Measurements from ENCODE around the gene OCA2. TPM values are rescaled to one million over a fixed set of nuclear protein-coding genes. Genes with fewer than 3 reads are reported as not detected.

Gene OCA2
- total and polyA plus RNA-seq, 2 experiments from 2014 or later = not detected

DNA sequence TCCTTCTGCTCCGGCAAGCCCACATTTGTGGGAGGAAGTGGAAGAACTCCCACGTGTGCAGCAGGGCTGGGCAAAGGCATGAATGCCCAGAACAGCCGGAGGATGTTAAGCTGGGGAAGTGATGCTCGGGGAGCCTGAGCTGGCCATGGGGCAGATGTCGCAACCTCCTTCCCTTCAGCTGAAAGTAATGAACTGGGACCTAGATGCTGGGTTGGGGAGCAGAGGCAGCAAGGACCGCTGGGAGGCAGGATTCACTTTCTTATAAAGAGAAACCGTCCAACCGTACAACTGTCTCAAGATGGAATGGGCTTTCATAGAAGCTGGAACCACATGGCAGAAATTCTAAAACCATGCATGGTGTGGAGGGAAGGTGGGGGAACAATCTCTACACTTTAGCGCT, 290.9 kb downstream of the OCA2 start:
- H3K4me1 ChIP-seq (ENCODE audit: insufficient read depth) = no peaks in the 10 kb centered on the region
- no peaks in the 10 kb centered on the region for H3K9me3 ChIP-seq (ENCODE audit: low read depth)
- no peak overlapping the region for H3K4me3 ChIP-seq
- DNase-seq = no peak
- no peaks in the 10 kb centered on the region for H3K79me2 ChIP-seq (ENCODE audit: insufficient read depth)
- no peaks in the 10 kb centered on the region for H3K36me3 ChIP-seq (ENCODE audit: low read depth)
- no peaks in the 10 kb centered on the region for H3F3A ChIP-seq (ENCODE audit: insufficient read depth)
- no peak overlapping the region for H3K9ac ChIP-seq
- H2AFZ ChIP-seq = no peak overlapping the region
- H3K27ac ChIP-seq = no peak overlapping the region
- in situ Hi-C loops (cut with MboI) = no loop called here
- no peaks in the 10 kb centered on the region for H4K20me1 ChIP-seq (ENCODE audit: insufficient read depth)
- no peak overlapping the region for H3K4me2 ChIP-seq (ENCODE audit: unreplicated experiment)
- TF ChIP-seq EZH2phosphoT487 (IDR thresholded peaks at IDR 0.05; ENCODE audit: insufficient read depth, low read depth) (no peak), EZH2 (IDR thresholded peaks at IDR 0.05; ENCODE audit: insufficient read depth, poor library complexity, severe bottlenecking) (no peak)
- H3K27me3 ChIP-seq (replicated peaks; ENCODE audit: insufficient read depth) = no peaks in the 10 kb centered on the region
- no peaks in the 10 kb centered on the region for H3K9me2 ChIP-seq (ENCODE audit: insufficient read depth)
- 71% methylated on average over 9 of the region's 9 CpGs for WGBS, 2 experiments (ENCODE audit: low coverage in 1 of 2, low lambda C conversion rate in 2 of 2, missing lambda C conversion rate in 2 of 2)

GRCh38 chr15:27807335-27807734, 291.8 kb downstream of the OCA2 start:
- Histone ChIP-seq H3K9me2 (ENCODE audit: insufficient read depth) (no peaks in the 10 kb centered on the region), H3F3A (ENCODE audit: insufficient read depth) (no peaks in the 10 kb centered on the region), H3K9ac (no peak overlapping the region), H2AFZ (no peak overlapping the region), H3K36me3 (ENCODE audit: low read depth) (no peaks in the 10 kb centered on the region), H3K27me3 (replicated peaks; ENCODE audit: insufficient read depth) (no peaks in the 10 kb centered on the region), H3K4me3 (no peak overlapping the region), H3K79me2 (ENCODE audit: insufficient read depth) (no peaks in the 10 kb centered on the region), H4K20me1 (ENCODE audit: insufficient read depth) (no peaks in the 10 kb centered on the region), H3K4me2 (ENCODE audit: unreplicated experiment) (no peak overlapping the region), H3K4me1 (ENCODE audit: insufficient read depth) (no peaks in the 10 kb centered on the region), H3K27ac (no peak overlapping the region), H3K9me3 (ENCODE audit: low read depth) (no peaks in the 10 kb centered on the region)
- in situ Hi-C loops (cut with MboI) = no loop called here
- TF ChIP-seq EZH2phosphoT487 (IDR thresholded peaks at IDR 0.05; ENCODE audit: insufficient read depth, low read depth) (no peak), EZH2 (IDR thresholded peaks at IDR 0.05; ENCODE audit: insufficient read depth, poor library complexity, severe bottlenecking) (no peak)
- DNase-seq = no peak
- WGBS, 2 experiments (ENCODE audit: low coverage in 1 of 2, low lambda C conversion rate in 2 of 2, missing lambda C conversion rate in 2 of 2) = 71 to 81% methylated on average over 7 of the region's 7 CpGs

GRCh38 chr15:27806396-27806795, 292.7 kb downstream of the OCA2 start:
- H4K20me1 ChIP-seq (ENCODE audit: insufficient read depth) = no peaks in the 10 kb centered on the region
- H3F3A ChIP-seq (ENCODE audit: insufficient read depth) = no peaks in the 10 kb centered on the region
- TF ChIP-seq EZH2 (IDR thresholded peaks at IDR 0.05; ENCODE audit: insufficient read depth, poor library complexity, severe bottlenecking) (no peak), EZH2phosphoT487 (IDR thresholded peaks at IDR 0.05; ENCODE audit: insufficient read depth, low read depth) (no peak)
- no peak overlapping the region for H3K27ac ChIP-seq
- no peaks in the 10 kb centered on the region for H3K9me2 ChIP-seq (ENCODE audit: insufficient read depth)
- H3K4me2 ChIP-seq (ENCODE audit: unreplicated experiment) = no peak overlapping the region
- no peak overlapping the region for H3K9ac ChIP-seq
- DNase-seq = no peak
- WGBS, 2 experiments (ENCODE audit: low coverage in 1 of 2, low lambda C conversion rate in 2 of 2, missing lambda C conversion rate in 2 of 2) = 76 to 80% methylated on average over 19 to 21 of the region's 21 CpGs
- in situ Hi-C loops (cut with MboI) = no loop called here
- H3K36me3 ChIP-seq (ENCODE audit: low read depth) = no peaks in the 10 kb centered on the region
- H3K4me1 ChIP-seq (ENCODE audit: insufficient read depth) = no peaks in the 10 kb centered on the region
- H3K79me2 ChIP-seq (ENCODE audit: insufficient read depth) = no peaks in the 10 kb centered on the region
- H3K9me3 ChIP-seq (ENCODE audit: low read depth) = no peaks in the 10 kb centered on the region
- H2AFZ ChIP-seq = no peak overlapping the region
- H3K4me3 ChIP-seq = no peak overlapping the region
- H3K27me3 ChIP-seq (replicated peaks; ENCODE audit: insufficient read depth) = no peaks in the 10 kb centered on the region

GRCh38 chr15:27805261-27806220, 293.6 kb downstream of the OCA2 start:
- TF ChIP-seq EZH2 (IDR thresholded peaks at IDR 0.05; ENCODE audit: insufficient read depth, poor library complexity, severe bottlenecking) = no peak
- no peak for TF ChIP-seq EZH2phosphoT487 (IDR thresholded peaks at IDR 0.05; ENCODE audit: insufficient read depth, low read depth)

More at GRCh38 chr15:27805261-27806220, 293.6 kb downstream of the OCA2 start:
- Histone ChIP-seq H3K9me2 (ENCODE audit: insufficient read depth) (no peaks in the 10 kb centered on the region), H3K36me3 (ENCODE audit: low read depth) (no peaks in the 10 kb centered on the region), H3K4me1 (ENCODE audit: insufficient read depth) (no peaks in the 10 kb centered on the region), H3K4me3 (no peak overlapping the region), H3K9me3 (ENCODE audit: low read depth) (no peaks in the 10 kb centered on the region), H3K27ac (no peak overlapping the region), H3K9ac (no peak overlapping the region), H3K4me2 (ENCODE audit: unreplicated experiment) (no peak overlapping the region), H3K79me2 (ENCODE audit: insufficient read depth) (no peaks in the 10 kb centered on the region), H3F3A (ENCODE audit: insufficient read depth) (no peaks in the 10 kb centered on the region), H2AFZ (no peak overlapping the region), H3K27me3 (replicated peaks; ENCODE audit: insufficient read depth) (no peaks in the 10 kb centered on the region), H4K20me1 (ENCODE audit: insufficient read depth) (no peaks in the 10 kb centered on the region)
- DNase-seq = no peak
- in situ Hi-C loops (cut with MboI) = no loop called here
- WGBS, 2 experiments (ENCODE audit: low coverage in 1 of 2, low lambda C conversion rate in 2 of 2, missing lambda C conversion rate in 2 of 2) = 76 to 80% methylated on average over 43 to 54 of the region's 54 CpGs

Measured in GM23248 (cell line).